OCI-LY3 (cell line): Measurements from ENCODE around the gene MAOA.

Experiments used
- CTCF ChIP-seq: fragments of 200-600, 300-600 bp; sonication (generic); IDR thresholded peaks from 2 replicates; pipeline ENCODE4 v1.5.1; 2014; ENCODE audit warnings: antibody characterized with exemption, low read length, low read depth
- EZH2phosphoT487 ChIP-seq: fragments of 200-600 bp; shearing (Covaris generic); IDR thresholded peaks from 2 replicates; pipeline ENCODE4 v1.6.1; 2018; ENCODE audit warnings: antibody characterized with exemption, mixed run types, low read depth

GRCh38 chrX:43743100-43743822, 87.2 kb downstream of the MAOA start:
- TF ChIP-seq CTCF (no peak), EZH2phosphoT487 (no peak)
